ENCODE data around the gene TXN2. TPM values are rescaled to one million over a fixed set of nuclear protein-coding genes. Genes with fewer than 3 reads are reported as not detected.

The TXN2 gene
- total RNA-seq, 2 experiments from 2014 or later, result 26.4 to 26.5 TPM

- Histone ChIP-seq H3K4me3 (ENCODE audit: low read length) (no peak overlapping the region), H3K36me3 (ENCODE audit: insufficient read depth, low read length) (peaks cover 2% of the 10 kb centered on the region), H3K9me3 (ENCODE audit: control insufficient read depth in 1 of 2, insufficient read depth in 1 of 2, low read length in 2 of 2) (peaks cover 0 to 3% of the 10 kb centered on the region in 2 experiments), H3K4me1 (ENCODE audit: insufficient read depth, low read length) (peaks cover 8% of the 10 kb centered on the region), H3K27me3 (ENCODE audit: control insufficient read depth in 1 of 2, insufficient read depth in 2 of 2, low read length in 2 of 2) (no peaks in the 10 kb centered on the region), H3K27ac (ENCODE audit: low read depth in 1 of 2, low read length in 2 of 2) (no peak overlapping the region)
- peaks cover 5% of the 10 kb centered on the region for H3K4me1 Mint-ChIP-seq (ENCODE audit: low read depth)
- peak overlapping the region; percentile 52 for H3K4me3 Mint-ChIP-seq
- ChIA-PET POLR2A (interaction anchor here (0.7 to 1.1 kb wide), 2 partner anchors 186 to 1093 kb away, joined by 3 to 4 read pairs; partner anchors contain the start of gene LGALS2), CTCF (interaction anchor here (0.5 to 1.5 kb wide), 29 partner anchors 9 to 330 kb away, joined by 3 to 20 read pairs (median 4); partner anchors contain the start of gene APOL2)
- peak; percentile 57 for TF ChIP-seq CTCF (IDR thresholded peaks at IDR 0.05)
- H3K9me3 Mint-ChIP-seq, result no peaks in the 10 kb centered on the region
- DNase-seq (peak; percentile 50 to 83 (median 59)), ATAC-seq (ENCODE audit: poor library complexity) (no peak)
- intact Hi-C loops (cut with DNase I, micrococcal nuclease), result loop anchor here (1.0 to 2.0 kb wide), 3 partner anchors 186 to 292 kb away; no protein-coding TSS in a partner anchor
- H3K27me3 Mint-ChIP-seq, result no peaks in the 10 kb centered on the region
- H3K36me3 Mint-ChIP-seq (ENCODE audit: low read depth), result peaks cover 2% of the 10 kb centered on the region
- H3K27ac Mint-ChIP-seq, result no peak overlapping the region
Measured at GRCh38 chr22:36486619-36487384, 5.4 kb upstream of the TXN2 start.

- Histone ChIP-seq H3K36me3 (ENCODE audit: insufficient read depth, low read length) (peaks cover 39% of the 10 kb centered on the region), H3K9me3 (ENCODE audit: control insufficient read depth in 1 of 2, insufficient read depth in 1 of 2, low read length in 2 of 2) (no peaks in the 10 kb centered on the region), H3K4me3 (ENCODE audit: low read length) (peak overlapping the region; percentile 67), H3K27ac (ENCODE audit: low read depth in 1 of 2, low read length in 2 of 2) (peak overlapping the region; percentile 94 to 99), H3K4me1 (ENCODE audit: insufficient read depth, low read length) (peaks cover 22% of the 10 kb centered on the region), H3K27me3 (ENCODE audit: control insufficient read depth in 1 of 2, insufficient read depth in 2 of 2, low read length in 2 of 2) (no peaks in the 10 kb centered on the region)
- intact Hi-C loops (cut with DNase I, micrococcal nuclease), result loop anchor here (1.0 kb wide), 3 partner anchors 26 to 180 kb away; partner anchors contain the start of gene EIF3D (in 2 of the 2)
- ChIA-PET POLR2A (interaction anchor here (1.0 to 2.9 kb wide), 15 partner anchors 11 to 241 kb away, joined by 3 to 16 read pairs (median 6); partner anchors contain the start of genes APOL2, EIF3D, FOXRED2 and MYH9), CTCF (no interaction called here)
- no peaks in the 10 kb centered on the region for H3K9me3 Mint-ChIP-seq
- DNase-seq, result no peak
- peaks cover 22% of the 10 kb centered on the region for H3K4me1 Mint-ChIP-seq (ENCODE audit: low read depth)
- H3K27ac Mint-ChIP-seq, result peak overlapping the region; percentile 92
- H3K27me3 Mint-ChIP-seq, result no peaks in the 10 kb centered on the region
- peaks cover 46% of the 10 kb centered on the region for H3K36me3 Mint-ChIP-seq (ENCODE audit: low read depth)
- peak overlapping the region; percentile 95 for H3K4me3 Mint-ChIP-seq
- no peak for ATAC-seq (ENCODE audit: poor library complexity)
- no peak for TF ChIP-seq CTCF (IDR thresholded peaks at IDR 0.05)
Measured at GRCh38 chr22:36480941-36481392, 473 bp downstream of the TXN2 start.

DNA sequence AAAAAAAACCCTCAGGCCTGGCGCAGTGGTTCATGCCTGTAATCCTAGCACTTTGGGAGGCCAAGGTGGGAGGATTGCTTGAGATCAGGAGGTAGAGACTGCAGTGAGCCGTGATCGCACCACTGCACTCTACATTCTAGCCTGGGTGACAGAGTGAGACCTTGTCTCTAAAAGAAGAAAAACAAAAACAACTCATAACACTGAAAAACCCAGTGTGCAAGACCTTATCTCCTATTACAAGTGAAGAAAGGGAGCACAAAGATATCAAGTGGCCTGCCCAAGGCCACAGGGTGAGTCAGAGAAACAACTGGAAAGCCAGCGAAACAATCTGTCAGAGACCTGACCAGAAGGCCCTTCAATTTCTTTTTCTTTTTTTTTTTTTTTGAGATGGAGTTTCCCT is 2.5 kb downstream of the TXN2 start:
- intact Hi-C loops (cut with DNase I, micrococcal nuclease), result no loop called here
- peaks cover 22% of the 10 kb centered on the region for H3K4me1 ChIP-seq (ENCODE audit: insufficient read depth, low read length)
- TF ChIP-seq CTCF (IDR thresholded peaks at IDR 0.05), result no peak
- no peak overlapping the region for H3K27ac Mint-ChIP-seq
- ChIA-PET CTCF (no interaction called here), POLR2A (no interaction called here)
- ATAC-seq (ENCODE audit: poor library complexity) (no peak), DNase-seq (no peak)
- no peaks in the 10 kb centered on the region for H3K27me3 Mint-ChIP-seq
- peaks cover 28% of the 10 kb centered on the region for H3K4me1 Mint-ChIP-seq (ENCODE audit: low read depth)
- peaks cover 58% of the 10 kb centered on the region for H3K36me3 ChIP-seq (ENCODE audit: insufficient read depth, low read length)
- no peaks in the 10 kb centered on the region for H3K9me3 Mint-ChIP-seq
- peaks cover 66% of the 10 kb centered on the region for H3K36me3 Mint-ChIP-seq (ENCODE audit: low read depth)
- H3K4me3 Mint-ChIP-seq, result no peak overlapping the region
- no peaks in the 10 kb centered on the region for H3K27me3 ChIP-seq (ENCODE audit: control insufficient read depth in 1 of 2, insufficient read depth in 2 of 2, low read length in 2 of 2)
- H3K9me3 ChIP-seq (ENCODE audit: control insufficient read depth in 1 of 2, insufficient read depth in 1 of 2, low read length in 2 of 2), result no peaks in the 10 kb centered on the region
- H3K4me3 ChIP-seq (ENCODE audit: low read length), result no peak overlapping the region
- H3K27ac ChIP-seq (ENCODE audit: low read depth in 1 of 2, low read length in 2 of 2), result no peak overlapping the region

Measured in CD4-positive, alpha-beta T cell (primary cell).